ENCODE results near the gene ARHGAP23. TPM values are rescaled to one million over a fixed set of nuclear protein-coding genes. Genes with fewer than 3 reads are reported as not detected.
A peak's percentile ranks its signal among the peaks of the same experiment; 100 is the strongest.
"Not testable (repeated sequence)": the region's sequence is repeated elsewhere in the genome, so short reads cannot be mapped to it uniquely, and the experiment has no call there.

ARHGAP23 gene
- total RNA-seq, 1 donor from 2014 or later = 154 TPM

DNA sequence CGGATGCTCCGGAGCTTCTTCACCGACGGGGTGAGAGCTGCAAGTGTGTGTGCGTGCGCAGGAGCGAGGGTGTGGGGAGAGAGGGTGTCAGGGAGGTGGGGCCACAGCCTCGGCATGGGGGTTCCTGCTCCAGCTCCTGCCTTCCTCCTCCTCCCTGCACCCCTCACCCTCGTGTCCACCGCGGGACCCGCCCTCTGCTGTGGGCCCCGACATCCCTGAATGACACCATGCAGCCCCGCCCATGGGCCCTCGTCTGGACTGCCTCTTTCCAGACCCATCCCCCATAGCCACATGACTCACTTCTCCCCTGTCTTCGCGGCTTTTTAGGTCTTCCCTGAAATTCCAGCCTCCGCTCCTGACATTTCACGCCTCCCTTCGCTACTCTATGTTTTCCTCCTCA lies 41.6 kb downstream of the ARHGAP23 start:
- intact Hi-C loops (cut with DNase I) = no loop called here
- no peak for DNase-seq (ENCODE audit: low spot score)

DNA sequence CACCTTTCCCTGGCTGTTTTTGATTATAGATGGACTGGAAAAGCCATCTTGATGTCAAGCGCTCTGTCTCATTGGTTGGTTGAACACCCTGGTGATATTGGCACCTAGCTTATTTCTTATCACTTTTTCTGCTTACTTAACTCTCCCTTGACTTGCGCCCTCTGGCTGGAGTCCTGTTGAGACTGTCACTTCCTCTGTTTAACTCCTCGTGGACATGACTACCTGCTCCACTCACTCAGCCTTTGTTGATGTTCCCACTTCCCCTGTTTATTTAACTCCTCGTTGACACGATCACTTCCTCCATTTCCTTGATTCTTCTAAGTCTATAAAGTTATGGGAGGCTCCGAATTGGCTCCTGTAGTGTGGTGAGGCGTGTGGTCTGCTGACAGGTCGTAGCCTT lies 43.0 kb downstream of the ARHGAP23 start:
- intact Hi-C loops (cut with DNase I); DNase-seq (ENCODE audit: low spot score); ATAC-seq: not testable (repeated sequence)

More for the DNA sequence above, 41.6 kb downstream of the ARHGAP23 start:
- ATAC-seq = no peak

DNA sequence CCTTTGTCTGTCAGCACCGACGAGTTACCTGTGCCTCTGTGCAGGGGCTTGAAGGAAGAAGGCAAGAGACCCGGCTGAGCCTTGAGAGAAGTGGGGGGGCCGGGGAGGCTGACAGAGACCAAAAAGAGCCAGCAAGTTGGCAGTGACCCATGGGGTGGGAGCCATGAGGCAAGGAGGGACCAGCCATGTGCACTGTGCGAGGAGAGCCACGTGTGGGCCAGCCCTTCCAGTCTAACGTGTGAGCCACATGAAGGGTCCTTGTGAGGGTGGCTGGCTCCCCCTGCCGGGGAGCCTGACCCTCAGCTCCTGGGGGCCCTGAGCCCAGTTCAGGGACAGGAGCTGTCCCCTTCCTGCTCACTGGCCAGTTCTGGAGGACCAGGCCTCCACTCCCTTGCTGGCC lies 46.4 kb downstream of the ARHGAP23 start:
- DNase-seq (ENCODE audit: low spot score); ATAC-seq; intact Hi-C loops (cut with DNase I): not testable (repeated sequence)

DNA sequence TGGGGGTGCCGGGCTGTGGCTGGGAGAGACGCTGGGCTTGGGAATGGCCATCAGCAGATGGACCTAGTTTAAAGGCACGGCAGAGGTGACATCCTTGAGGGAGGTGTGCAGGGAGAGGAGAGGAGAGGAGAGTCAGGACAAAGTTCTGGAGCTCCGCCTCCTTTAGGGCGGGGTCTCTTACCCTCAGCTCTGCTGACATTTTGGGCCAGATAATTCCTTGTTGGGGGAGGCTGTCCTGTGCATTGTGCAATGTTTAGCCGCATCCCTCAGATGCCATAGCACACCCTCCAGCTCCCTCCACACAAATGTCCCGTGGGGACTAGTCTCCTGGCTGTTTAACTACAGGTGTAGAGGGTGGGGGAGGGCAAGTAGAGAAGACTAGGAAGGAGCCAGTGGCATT lies 48.3 kb downstream of the ARHGAP23 start:
- DNase-seq (ENCODE audit: low spot score) (no peak), ATAC-seq (no peak)
- intact Hi-C loops (cut with DNase I) = no loop called here

DNA sequence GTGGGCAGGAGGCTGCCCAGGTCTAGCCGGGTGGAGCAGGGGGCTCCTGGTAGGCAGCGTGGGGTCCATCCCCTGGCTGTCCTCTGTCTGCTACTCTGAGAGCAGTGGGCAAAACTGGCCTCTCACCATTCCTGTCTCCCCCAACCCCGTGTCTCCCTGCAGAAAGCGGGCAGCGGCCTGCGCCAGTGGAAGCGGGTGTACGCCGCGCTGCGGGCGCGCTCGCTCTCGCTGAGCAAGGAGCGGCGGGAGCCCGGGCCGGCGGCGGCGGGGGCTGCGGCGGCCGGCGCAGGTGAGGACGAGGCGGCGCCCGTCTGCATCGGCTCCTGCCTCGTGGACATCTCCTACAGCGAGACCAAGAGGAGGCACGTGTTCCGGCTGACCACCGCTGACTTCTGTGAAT lies 49.2 kb downstream of the ARHGAP23 start:
- DNase-seq (ENCODE audit: low spot score); intact Hi-C loops (cut with DNase I); ATAC-seq: not testable (repeated sequence)

DNA sequence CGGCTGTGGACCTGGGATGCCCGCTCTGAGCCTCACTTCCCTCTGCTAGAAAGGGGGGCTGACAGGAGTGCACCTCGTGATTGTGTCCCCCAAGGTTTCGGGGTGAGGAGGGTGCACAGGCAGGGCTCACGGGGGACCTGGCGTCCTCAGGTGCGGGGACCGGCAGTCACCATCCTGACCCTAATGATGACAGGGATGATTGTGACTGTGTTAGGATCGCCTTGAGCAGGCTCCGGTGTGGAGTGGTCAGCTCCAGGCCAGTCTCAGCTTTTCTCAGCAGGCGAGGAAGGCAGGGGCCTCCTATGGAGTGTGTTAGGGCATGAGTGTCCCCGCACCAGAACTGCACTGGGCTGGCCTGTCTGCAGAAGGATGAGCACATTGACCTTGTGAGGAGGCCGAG lies 49.7 kb downstream of the ARHGAP23 start:
- intact Hi-C loops (cut with DNase I); ATAC-seq; DNase-seq (ENCODE audit: low spot score): not testable (repeated sequence)

DNA sequence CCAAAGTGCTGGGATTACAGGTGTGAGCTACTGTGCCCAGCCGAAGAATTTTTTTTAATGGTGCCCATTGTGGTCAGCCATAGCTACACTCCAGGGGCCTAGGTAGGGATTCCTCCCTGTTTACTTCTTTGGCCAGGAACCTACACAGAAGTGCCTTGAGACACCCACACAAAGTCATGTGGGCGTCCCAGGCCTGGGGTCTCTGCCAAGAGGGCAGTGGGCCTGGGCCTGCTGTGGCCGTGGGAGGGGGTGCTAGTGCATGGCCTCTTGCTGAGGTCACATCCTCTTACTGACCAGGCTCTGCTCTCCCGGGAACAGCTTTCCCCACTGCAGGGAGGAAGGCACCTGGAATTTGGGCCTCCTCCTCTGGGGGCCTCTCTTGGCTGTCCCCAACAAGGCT lies 50.4 kb downstream of the ARHGAP23 start:
- ATAC-seq; DNase-seq (ENCODE audit: low spot score); intact Hi-C loops (cut with DNase I): not testable (repeated sequence)

DNA sequence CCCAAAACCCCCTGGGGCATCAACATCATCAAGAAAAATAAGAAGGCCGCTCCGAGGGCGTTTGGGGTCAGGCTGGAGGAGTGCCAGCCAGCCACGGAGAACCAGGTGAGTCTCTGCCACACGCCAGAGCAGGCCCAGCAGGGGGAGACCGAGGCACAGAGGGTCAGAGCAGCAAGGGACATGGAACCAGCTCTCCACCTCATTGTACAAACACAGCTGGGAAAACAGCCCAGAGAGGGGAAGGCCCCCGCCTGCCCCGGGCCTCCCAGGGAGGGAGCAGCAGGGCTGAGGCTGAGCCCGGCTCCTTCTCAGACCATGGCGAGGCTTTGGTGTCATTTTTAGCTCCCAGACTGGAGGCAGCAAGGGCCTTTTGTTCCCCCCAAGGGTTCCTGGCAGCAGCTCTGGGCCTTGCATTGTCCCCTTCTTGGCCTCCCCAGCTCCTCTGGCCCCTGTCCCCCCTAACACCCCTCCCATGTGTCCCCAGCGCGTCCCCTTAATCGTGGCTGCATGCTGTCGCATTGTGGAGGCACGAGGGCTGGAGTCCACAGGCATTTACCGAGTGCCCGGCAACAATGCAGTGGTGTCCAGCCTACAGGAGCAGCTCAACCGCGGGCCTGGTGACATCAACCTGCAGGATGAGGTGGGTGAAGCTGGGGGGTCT lies 53.9 kb downstream of the ARHGAP23 start:
- intact Hi-C loops (cut with DNase I) = loop anchor here (5.0 kb wide), 1 partner anchor 40 kb away; no protein-coding TSS in a partner anchor
- DNase-seq (ENCODE audit: low spot score); ATAC-seq: not testable (repeated sequence)

DNA sequence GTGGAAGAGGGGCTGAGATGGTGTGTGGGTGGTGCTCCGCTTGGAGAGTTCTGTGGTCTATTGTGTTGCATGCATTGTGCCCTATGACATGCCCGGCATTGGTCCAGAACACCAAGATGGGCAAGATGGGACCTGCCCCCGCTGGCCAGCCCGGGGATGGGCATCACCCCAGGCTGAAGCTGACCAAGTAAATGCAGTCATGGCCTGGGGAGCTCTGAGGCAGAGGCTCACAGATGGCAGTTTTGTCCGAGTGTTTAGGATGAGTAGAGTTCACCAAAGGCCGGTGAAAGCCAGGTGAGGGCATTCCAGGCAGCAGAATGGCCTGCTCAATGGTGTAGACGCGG lies 54.4 kb downstream of the ARHGAP23 start:
- intact Hi-C loops (cut with DNase I) = loop anchor here (5.0 kb wide), 1 partner anchor 40 kb away; no protein-coding TSS in a partner anchor
- peak; percentile 23 for ATAC-seq
- not testable (repeated sequence) for DNase-seq (ENCODE audit: low spot score)

DNA sequence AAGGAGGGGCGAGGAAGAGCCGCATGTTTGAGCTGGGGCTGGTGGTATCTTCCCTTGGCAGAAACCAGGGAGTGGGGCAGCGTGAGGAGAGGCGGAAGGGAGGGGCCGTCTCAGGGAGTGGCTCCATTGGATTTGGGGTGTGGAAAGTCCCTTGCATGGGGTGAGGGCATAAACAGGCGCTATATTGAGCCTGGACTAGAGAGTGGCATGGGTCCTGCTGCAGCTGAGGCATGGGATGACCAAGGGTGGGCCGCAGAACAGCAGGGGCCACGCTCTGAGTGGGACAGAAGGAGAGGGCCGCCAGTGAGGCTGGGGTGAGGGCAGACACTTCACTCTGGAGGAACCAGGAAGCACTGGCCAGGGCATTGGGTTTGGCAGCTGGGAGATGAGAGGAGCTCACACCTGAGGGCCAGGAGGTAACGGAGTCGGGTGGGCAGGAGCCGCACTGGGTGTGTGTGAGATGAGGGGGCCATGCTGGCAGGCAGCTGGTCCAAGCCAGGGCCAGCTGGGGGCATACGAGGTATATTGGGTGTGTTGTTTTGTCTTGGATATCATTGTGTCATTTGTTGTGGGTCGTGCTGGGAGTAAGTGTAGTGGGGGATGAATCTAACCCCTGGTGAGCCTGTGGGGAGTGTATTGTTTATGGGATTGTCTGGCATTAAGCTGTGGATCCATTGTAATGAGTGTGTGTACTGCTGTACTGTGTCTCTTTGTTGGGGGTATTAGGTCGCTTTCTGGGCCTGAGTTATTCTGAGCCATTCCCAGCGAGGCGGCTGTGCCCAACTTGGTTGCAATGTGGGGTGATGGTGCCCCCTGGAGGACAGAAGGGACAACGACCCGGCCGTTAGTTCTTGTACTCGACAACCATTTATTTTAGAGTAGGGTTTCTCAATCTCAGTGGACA lies 56.2 kb downstream of the ARHGAP23 start:
- ATAC-seq (peak; percentile 95), DNase-seq (ENCODE audit: low spot score) (peak; percentile 88)
- intact Hi-C loops (cut with DNase I) = loop anchor here (5.0 kb wide), 1 partner anchor 42 kb away; no protein-coding TSS in a partner anchor

DNA sequence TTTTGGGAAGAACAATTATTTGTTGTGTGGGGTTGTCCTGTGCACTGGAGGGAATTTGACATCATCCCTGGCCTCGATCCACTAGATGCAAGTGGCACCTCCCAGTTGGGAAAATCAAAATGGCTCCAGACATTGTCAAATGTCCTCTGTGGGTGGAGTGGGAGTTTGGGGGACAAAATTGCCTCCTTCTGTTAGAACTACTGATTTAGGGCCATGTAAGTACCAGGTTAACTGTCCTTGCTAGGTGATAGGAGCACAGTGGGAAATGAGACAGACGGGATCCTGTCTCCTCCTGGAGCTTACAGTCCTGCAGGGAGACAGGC lies 56.8 kb downstream of the ARHGAP23 start:
- intact Hi-C loops (cut with DNase I) = no loop called here
- ATAC-seq = no peak
- DNase-seq (ENCODE audit: low spot score) = no peak

DNA sequence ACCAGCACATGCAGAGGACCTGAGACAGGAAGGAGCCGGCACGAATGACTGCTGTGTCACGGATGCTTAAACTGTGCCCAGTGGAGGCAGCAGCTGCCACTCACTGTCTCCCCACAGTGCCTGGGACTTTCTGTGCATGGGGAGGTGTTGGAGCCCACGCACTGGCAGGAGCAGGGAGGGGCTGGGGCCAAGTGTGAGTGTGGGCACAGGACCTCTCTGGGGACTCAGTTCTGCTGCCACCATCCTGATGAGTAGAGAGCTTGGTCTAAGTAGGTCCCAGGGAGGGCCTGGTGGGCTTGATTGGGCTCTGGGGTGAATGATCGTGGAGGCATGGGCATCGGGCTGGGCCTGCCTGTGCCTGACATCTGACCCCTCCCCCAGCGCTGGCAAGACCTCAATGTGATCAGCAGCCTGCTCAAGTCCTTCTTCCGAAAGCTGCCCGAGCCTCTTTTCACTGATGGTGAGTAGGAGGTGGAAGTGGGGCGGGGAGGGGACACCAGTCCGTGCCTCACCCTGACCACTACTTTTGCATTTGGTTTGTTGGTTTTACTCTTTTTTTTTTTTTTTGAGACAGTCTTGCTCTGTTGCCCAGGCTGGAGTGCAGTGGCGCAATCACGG lies 57.5 kb downstream of the ARHGAP23 start:
- DNase-seq (ENCODE audit: low spot score); ATAC-seq; intact Hi-C loops (cut with DNase I): not testable (repeated sequence)

DNA sequence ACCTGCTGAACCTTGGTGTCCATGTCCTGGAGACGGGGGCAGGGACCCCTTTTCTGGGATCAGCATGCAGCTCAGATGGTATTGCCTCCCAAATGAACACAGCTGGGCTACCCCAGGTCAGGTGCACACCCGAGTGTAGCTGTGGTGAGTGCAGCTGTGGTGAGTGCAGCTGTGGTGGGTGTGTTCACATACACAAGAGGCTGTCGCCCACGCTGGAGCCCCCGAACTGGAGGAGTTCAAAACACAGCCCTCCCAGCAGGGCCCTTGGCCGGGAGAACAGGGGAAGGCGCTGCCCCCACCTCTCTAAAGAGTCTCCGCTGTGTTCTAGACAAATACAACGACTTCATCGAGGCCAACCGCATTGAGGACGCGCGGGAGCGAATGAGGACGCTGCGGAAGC lies 61.5 kb downstream of the ARHGAP23 start:
- not testable (repeated sequence) for ATAC-seq

DNA sequence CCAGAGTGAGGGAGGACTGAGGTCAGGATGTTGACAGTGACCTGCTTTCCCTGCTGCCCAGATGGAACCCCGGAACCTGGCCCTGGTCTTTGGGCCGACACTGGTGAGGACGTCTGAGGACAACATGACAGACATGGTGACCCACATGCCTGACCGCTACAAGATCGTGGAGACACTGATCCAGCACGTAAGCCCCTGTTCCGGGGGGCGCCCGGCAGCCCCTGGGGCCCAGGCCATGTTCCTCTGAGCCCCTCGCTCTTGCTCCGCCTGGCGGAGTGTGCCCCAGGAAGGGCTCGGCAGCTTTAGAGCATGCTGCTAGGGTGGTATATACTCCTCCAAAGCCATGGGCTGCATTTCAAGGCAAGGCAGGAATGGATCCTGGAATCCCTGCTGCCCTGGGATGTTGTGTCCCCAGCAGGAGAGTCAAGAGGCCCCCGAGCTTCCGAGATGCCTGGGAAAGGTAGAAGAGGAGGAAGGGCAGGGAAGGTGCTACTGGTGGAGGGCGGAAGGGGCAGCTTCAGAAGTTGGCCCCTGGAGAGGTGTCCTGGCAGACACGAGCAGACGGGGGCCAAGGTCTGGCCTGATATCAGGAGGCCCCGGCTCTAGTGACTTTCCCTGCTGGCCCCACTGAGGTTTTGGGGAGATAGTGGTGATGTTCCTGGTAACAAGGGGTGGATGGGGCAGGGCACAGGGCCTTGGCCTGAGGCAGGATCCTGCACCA lies 63.2 kb downstream of the ARHGAP23 start:
- ATAC-seq; DNase-seq (ENCODE audit: low spot score): not testable (repeated sequence)
- intact Hi-C loops (cut with DNase I) = loop anchor here (10.0 kb wide), 1 partner anchor 173 kb away; no protein-coding TSS in a partner anchor

More for the DNA sequence above, 61.5 kb downstream of the ARHGAP23 start:
- not testable (repeated sequence) for DNase-seq (ENCODE audit: low spot score)
- intact Hi-C loops (cut with DNase I) = loop anchor here (10.0 kb wide), 1 partner anchor 175 kb away; no protein-coding TSS in a partner anchor

DNA sequence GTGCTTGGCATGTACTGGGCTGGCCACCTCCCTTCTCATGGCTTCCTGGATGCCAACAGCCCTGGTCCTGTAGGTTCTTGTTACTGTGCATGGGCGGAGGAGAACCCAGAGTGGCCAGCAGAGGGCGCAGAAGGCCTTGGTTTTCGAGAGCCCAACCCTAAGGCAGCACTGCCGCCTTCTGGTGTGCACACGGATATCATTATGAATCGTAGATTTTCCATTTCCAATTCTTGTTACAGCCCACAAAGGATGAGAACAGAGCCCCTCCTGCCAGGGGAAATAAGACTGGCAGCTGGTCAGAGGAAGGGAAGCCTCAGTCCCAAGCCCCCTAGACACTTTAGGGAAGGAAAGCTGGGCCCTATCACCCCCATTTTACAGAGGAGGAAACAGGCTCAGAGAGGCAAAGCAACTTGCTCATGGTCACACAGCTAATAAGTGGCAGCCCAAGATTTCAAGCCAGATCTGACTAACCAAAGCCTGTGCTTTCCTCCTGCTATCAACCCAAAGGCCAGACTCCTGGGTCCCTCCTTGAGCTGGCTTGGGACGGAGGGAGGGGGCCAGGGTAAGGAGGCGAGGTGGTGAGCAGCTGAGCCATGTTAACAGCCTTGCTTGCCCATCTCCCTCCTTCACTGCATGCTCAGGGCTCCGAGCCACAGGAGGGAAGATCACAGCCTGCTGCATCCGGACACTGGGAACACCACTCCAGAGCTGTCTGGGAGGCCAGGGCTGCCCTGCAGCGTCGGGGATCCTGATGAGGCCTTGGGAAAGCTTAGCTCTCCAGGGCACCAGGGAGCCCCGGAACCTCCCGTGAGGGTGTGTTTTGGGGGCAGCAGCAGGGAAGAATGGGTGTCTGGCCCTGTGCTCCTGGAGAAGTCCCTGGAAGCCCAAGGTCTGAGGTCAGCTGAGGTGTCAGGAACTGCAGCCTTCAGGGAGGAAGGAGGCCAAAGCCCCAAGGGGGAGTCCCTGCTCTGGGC lies 64.1 kb downstream of the ARHGAP23 start:
- DNase-seq (ENCODE audit: low spot score) = peak; percentile 96
- peak; percentile 76 for ATAC-seq
- intact Hi-C loops (cut with DNase I) = loop anchor here (10.0 kb wide), 1 partner anchor 172 kb away; no protein-coding TSS in a partner anchor

DNA sequence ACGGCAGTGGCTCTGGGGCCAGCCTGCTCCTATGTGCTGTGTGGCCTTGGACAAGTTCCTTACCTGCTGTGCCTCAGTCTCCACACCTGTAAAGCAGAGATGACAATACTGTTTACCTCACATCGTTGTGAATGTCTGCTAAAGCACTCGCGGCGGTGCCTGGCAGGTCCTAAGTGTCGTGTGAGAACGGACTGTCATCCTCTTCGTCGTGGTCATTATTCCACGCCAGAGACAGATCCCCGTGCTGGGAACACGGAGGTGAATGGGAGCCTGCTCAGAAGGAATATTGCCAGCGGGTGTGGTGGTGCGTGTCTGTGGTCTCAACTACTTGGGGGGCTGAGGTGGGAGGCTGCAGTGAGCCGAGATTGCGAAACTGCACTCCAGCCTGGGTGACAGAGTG lies 65.9 kb downstream of the ARHGAP23 start:
- intact Hi-C loops (cut with DNase I) = loop anchor here (10.0 kb wide), 1 partner anchor 171 kb away; no protein-coding TSS in a partner anchor
- DNase-seq (ENCODE audit: low spot score); ATAC-seq: not testable (repeated sequence)

DNA sequence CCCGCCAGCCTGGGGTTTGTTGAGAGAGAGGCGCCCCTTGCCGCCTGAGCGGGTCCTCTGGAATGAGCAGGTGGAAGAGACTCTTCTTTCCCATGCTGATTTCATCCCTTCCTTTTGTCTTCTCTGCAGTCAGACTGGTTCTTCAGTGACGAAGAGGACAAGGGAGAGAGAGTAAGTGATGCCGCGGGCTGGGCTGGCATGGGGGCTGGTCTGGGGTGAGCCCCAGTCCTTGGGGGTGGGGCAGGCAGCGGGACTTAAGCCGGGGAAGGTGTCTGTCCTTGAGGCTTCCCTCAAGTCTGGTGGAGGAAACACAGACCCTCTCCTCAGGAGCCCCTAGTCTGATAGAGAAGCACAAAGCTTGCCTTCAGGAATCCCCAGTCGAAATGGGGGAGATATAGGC lies 69.4 kb downstream of the ARHGAP23 start:
- intact Hi-C loops (cut with DNase I) = loop anchor here (10.0 kb wide), 1 partner anchor 167 kb away; no protein-coding TSS in a partner anchor
- DNase-seq (ENCODE audit: low spot score); ATAC-seq: not testable (repeated sequence)
